BLaER1 (cell line): Measurements from ENCODE around the gene FCHO1.

Source experiments
- H3K27ac ChIP-seq: shearing (Covaris generic); formaldehyde crosslinking; 2 replicates; pipeline ENCODE4 v1.8.1; 2022
- H3K27me3 ChIP-seq: shearing (Covaris generic); formaldehyde crosslinking; 2 replicates; pipeline ENCODE4 v1.8.1; 2022
- H3K36me3 ChIP-seq: shearing (Covaris generic); formaldehyde crosslinking; 2 replicates; pipeline ENCODE4 v1.8.1; 2022
- H3K4me1 ChIP-seq: shearing (Covaris generic); formaldehyde crosslinking; 2 replicates; pipeline ENCODE4 v1.8.1; 2022
- H3K4me2 ChIP-seq: shearing (Covaris generic); formaldehyde crosslinking; 2 replicates; pipeline ENCODE4 v1.8.1; 2022
- H3K4me3 ChIP-seq: shearing (Covaris generic); formaldehyde crosslinking; 2 replicates; pipeline ENCODE4 v1.8.1; 2022
- H3K9ac ChIP-seq: shearing (Covaris generic); formaldehyde crosslinking; 2 replicates; pipeline ENCODE4 v1.8.1; 2022
- H3K9me3 ChIP-seq: shearing (Covaris generic); formaldehyde crosslinking; 2 replicates; pipeline ENCODE4 v1.8.1; 2022
- H4K20me1 ChIP-seq: shearing (Covaris generic); formaldehyde crosslinking; 2 replicates; pipeline ENCODE4 v1.8.1; 2022
- Cebpa-rat ChIP-seq: shearing (Covaris generic); IDR thresholded peaks from 2 replicates; pipeline ENCODE4 v1.8.1; 2022

The FCHO1 gene

GRCh38 chr19:17803264-17803896, 52.1 kb downstream of the FCHO1 start:
- peaks cover 5% of the 10 kb centered on the region; the same call in 1 of the 2 replicates for H3K27me3 ChIP-seq
- H3K9me3 ChIP-seq, result no peaks in the 10 kb centered on the region
- H3K27ac ChIP-seq, result no peak overlapping the region
- TF ChIP-seq Cebpa-rat, result no peak
- peak overlapping the region; percentile 42 for H3K4me2 ChIP-seq
- H3K4me1 ChIP-seq, result peaks cover 17% of the 10 kb centered on the region
- no peak overlapping the region for H3K4me3 ChIP-seq
- H3K9ac ChIP-seq, result no peak overlapping the region
- H3K36me3 ChIP-seq, result no peaks in the 10 kb centered on the region
- H4K20me1 ChIP-seq, result no peaks in the 10 kb centered on the region

GRCh38 chr19:17805427-17805826, 54.1 kb downstream of the FCHO1 start:
- Histone ChIP-seq H3K4me1 (peaks cover 17% of the 10 kb centered on the region), H3K4me3 (no peak overlapping the region), H4K20me1 (no peaks in the 10 kb centered on the region), H3K27me3 (peaks cover 8% of the 10 kb centered on the region; the same call in 1 of the 2 replicates), H3K9ac (no peak overlapping the region), H3K27ac (no peak overlapping the region), H3K4me2 (no peak overlapping the region), H3K9me3 (no peaks in the 10 kb centered on the region), H3K36me3 (no peaks in the 10 kb centered on the region)
- TF ChIP-seq Cebpa-rat, result no peak

- H3K4me1 ChIP-seq, result peaks cover 17% of the 10 kb centered on the region
- H3K4me2 ChIP-seq, result no peak overlapping the region
- H3K4me3 ChIP-seq, result no peak overlapping the region
- no peak overlapping the region for H3K9ac ChIP-seq
- no peak for TF ChIP-seq Cebpa-rat
- peaks cover 8% of the 10 kb centered on the region; the same call in 1 of the 2 replicates for H3K27me3 ChIP-seq
- H3K9me3 ChIP-seq, result no peaks in the 10 kb centered on the region
- no peak overlapping the region for H3K27ac ChIP-seq
- H4K20me1 ChIP-seq, result no peaks in the 10 kb centered on the region
- no peaks in the 10 kb centered on the region for H3K36me3 ChIP-seq
Observed at GRCh38 chr19:17806945-17807344, 55.7 kb downstream of the FCHO1 start.

GRCh38 chr19:17807731-17808316, 56.5 kb downstream of the FCHO1 start:
- H3K4me2 ChIP-seq, result no peak overlapping the region
- no peak overlapping the region for H3K9ac ChIP-seq
- H3K4me1 ChIP-seq, result peaks cover 17% of the 10 kb centered on the region
- peaks cover 8% of the 10 kb centered on the region; the same call in 1 of the 2 replicates for H3K27me3 ChIP-seq
- TF ChIP-seq Cebpa-rat, result no peak
- H3K9me3 ChIP-seq, result no peaks in the 10 kb centered on the region
- no peaks in the 10 kb centered on the region for H3K36me3 ChIP-seq
- no peak overlapping the region for H3K4me3 ChIP-seq
- H3K27ac ChIP-seq, result no peak overlapping the region
- H4K20me1 ChIP-seq, result no peaks in the 10 kb centered on the region

GRCh38 chr19:17811103-17811502, 59.8 kb downstream of the FCHO1 start:
- no peak overlapping the region for H3K4me3 ChIP-seq
- no peak overlapping the region for H3K4me2 ChIP-seq
- H3K27me3 ChIP-seq, result peaks cover 8% of the 10 kb centered on the region; the same call in 1 of the 2 replicates
- H3K27ac ChIP-seq, result no peak overlapping the region
- no peaks in the 10 kb centered on the region for H4K20me1 ChIP-seq
- H3K9ac ChIP-seq, result no peak overlapping the region
- no peaks in the 10 kb centered on the region for H3K4me1 ChIP-seq
- H3K36me3 ChIP-seq, result no peaks in the 10 kb centered on the region
- no peak for TF ChIP-seq Cebpa-rat
- no peaks in the 10 kb centered on the region for H3K9me3 ChIP-seq

GRCh38 chr19:17811681-17812080, 60.4 kb downstream of the FCHO1 start:
- Histone ChIP-seq H3K27ac (no peak overlapping the region), H3K9ac (no peak overlapping the region), H3K4me2 (no peak overlapping the region), H3K36me3 (no peaks in the 10 kb centered on the region), H3K27me3 (peaks cover 8% of the 10 kb centered on the region; the same call in 1 of the 2 replicates), H4K20me1 (no peaks in the 10 kb centered on the region), H3K4me1 (no peaks in the 10 kb centered on the region), H3K9me3 (no peaks in the 10 kb centered on the region), H3K4me3 (no peak overlapping the region)
- no peak for TF ChIP-seq Cebpa-rat

GRCh38 chr19:17812099-17812498, 60.8 kb downstream of the FCHO1 start:
- no peaks in the 10 kb centered on the region for H3K36me3 ChIP-seq
- no peak overlapping the region for H3K4me2 ChIP-seq
- H3K4me1 ChIP-seq, result no peaks in the 10 kb centered on the region
- TF ChIP-seq Cebpa-rat, result no peak
- no peak overlapping the region for H3K9ac ChIP-seq
- no peak overlapping the region for H3K4me3 ChIP-seq
- no peaks in the 10 kb centered on the region for H3K9me3 ChIP-seq
- no peaks in the 10 kb centered on the region for H4K20me1 ChIP-seq
- no peak overlapping the region for H3K27ac ChIP-seq
- H3K27me3 ChIP-seq, result peaks cover 8% of the 10 kb centered on the region; the same call in 1 of the 2 replicates

GRCh38 chr19:17817668-17818363, 66.5 kb downstream of the FCHO1 start:
- H3K4me3 ChIP-seq, result no peak overlapping the region
- no peak overlapping the region for H3K4me2 ChIP-seq
- no peaks in the 10 kb centered on the region for H3K4me1 ChIP-seq
- H3K27ac ChIP-seq, result no peak overlapping the region
- H3K9me3 ChIP-seq, result no peaks in the 10 kb centered on the region
- no peak overlapping the region for H3K9ac ChIP-seq
- H4K20me1 ChIP-seq, result no peaks in the 10 kb centered on the region
- TF ChIP-seq Cebpa-rat, result no peak
- H3K27me3 ChIP-seq, result no peaks in the 10 kb centered on the region
- H3K36me3 ChIP-seq, result no peaks in the 10 kb centered on the region

- Histone ChIP-seq H3K4me2 (no peak within 1 kb of the TSS), H4K20me1 (no peaks in the 10 kb centered on the region), H3K27ac (no peak within 1 kb of the TSS), H3K9me3 (no peaks in the 10 kb centered on the region), H3K9ac (no peak within 1 kb of the TSS), H3K27me3 (no peaks in the 10 kb centered on the region), H3K36me3 (peaks cover 11% of the 10 kb centered on the region; the same call in 1 of the 2 replicates), H3K4me1 (no peaks in the 10 kb centered on the region), H3K4me3 (no peak within 1 kb of the TSS)
- TF ChIP-seq Cebpa-rat, result no peak
Observed at GRCh38 chr19:17821190-17821589, 69.9 kb downstream of the FCHO1 start, which contains the start of gene INSL3. INSL3 (minus strand) TSS chr19:17821519; CDS start chr19:17821506, 13 bp downstream.

- Histone ChIP-seq H3K9me3 (no peaks in the 10 kb centered on the region), H3K4me1 (no peaks in the 10 kb centered on the region), H4K20me1 (no peaks in the 10 kb centered on the region), H3K27me3 (no peaks in the 10 kb centered on the region), H3K9ac (no peak overlapping the region), H3K4me2 (no peak overlapping the region), H3K36me3 (peaks cover 30% of the 10 kb centered on the region), H3K27ac (no peak overlapping the region), H3K4me3 (no peak overlapping the region)
- TF ChIP-seq Cebpa-rat, result no peak
Observed at GRCh38 chr19:17824339-17824738, 73.1 kb downstream of the FCHO1 start.
